Parathyroid adenoma (tissue), 2 donors: ENCODE results near the gene SND1.

Source experiments
- H2AFZ ChIP-seq: fragments of 300-600 bp; sonication (generic); one replicate; pipeline ENCODE4 v1.7.0; 2017; ENCODE audit warnings: antibody characterized with exemption, mild to moderate bottlenecking
- H3K27ac ChIP-seq: fragments of 300-600 bp; sonication (generic); one replicate; pipeline ENCODE4 v1.7.0; 2017
- H3K27me3 ChIP-seq: fragments of 300-600 bp; sonication (generic); one replicate; pipeline ENCODE4 v1.7.0; 2017; ENCODE audit warnings: low read length; ENCODE audit not compliant: control insufficient read depth, insufficient read depth
- H3K36me3 ChIP-seq: fragments of 300-600 bp; sonication (generic); one replicate; pipeline ENCODE4 v1.7.0; 2017; ENCODE audit warnings: low read length; ENCODE audit not compliant: control insufficient read depth, insufficient read depth
- H3K4me1 ChIP-seq: fragments of 300-600 bp; sonication (generic); one replicate; pipeline ENCODE4 v1.7.0; 2017; ENCODE audit warnings: control low read depth
- H3K4me2 ChIP-seq: fragments of 300-600 bp; sonication (generic); one replicate; pipeline ENCODE4 v1.7.0; 2017; ENCODE audit warnings: low read length
- H3K4me3 ChIP-seq: fragments of 300-600 bp; sonication (generic); one replicate; pipeline ENCODE4 v1.7.0; 2017; ENCODE audit warnings: low read depth, low read length
- H3K79me2 ChIP-seq: fragments of 300-600 bp; sonication (generic); one replicate; pipeline ENCODE4 v1.7.0; 2017; ENCODE audit warnings: control low read depth
- H3K9ac ChIP-seq: fragments of 300-600 bp; sonication (generic); one replicate; pipeline ENCODE4 v1.7.0; 2017; ENCODE audit warnings: mild to moderate bottlenecking
- H3K9me3 ChIP-seq: fragments of 300-600 bp; sonication (generic); one replicate; pipeline ENCODE4 v1.7.0; 2017; ENCODE audit warnings: low read length; ENCODE audit not compliant: control insufficient read depth
- CTCF ChIP-seq: fragments of 300-600 bp; sonication (generic); IDR thresholded peaks from one replicate; pipeline ENCODE4 v1.7.0; 2017; ENCODE audit warnings: antibody characterized with exemption, mild to moderate bottlenecking
- donor health status: primary hyperparathyroidism.

The SND1 gene

GRCh38 chr7:127950233-127950935, 298.4 kb downstream of the SND1 start:
- Histone ChIP-seq H3K9ac (no peak overlapping the region), H3K27ac (no peak overlapping the region), H3K4me2 (no peak overlapping the region), H3K9me3 (no peaks in the 10 kb centered on the region), H3K4me3 (no peak overlapping the region), H3K4me1 (peaks cover 4% of the 10 kb centered on the region), H2AFZ (no peak overlapping the region), H3K27me3 (no peaks in the 10 kb centered on the region), H3K36me3 (no peaks in the 10 kb centered on the region), H3K79me2 (peaks cover 3% of the 10 kb centered on the region)
- no peak for TF ChIP-seq CTCF

- H3K36me3 ChIP-seq = no peaks in the 10 kb centered on the region
- no peak overlapping the region for H3K27ac ChIP-seq
Observed at GRCh38 chr7:127953423-127954356, 301.7 kb downstream of the SND1 start.

GRCh38 chr7:127954357-127954748, 302.4 kb downstream of the SND1 start:
- Histone ChIP-seq H3K4me2 (no peak overlapping the region), H3K79me2 (peaks cover 3% of the 10 kb centered on the region), H3K9me3 (no peaks in the 10 kb centered on the region), H3K27ac (no peak overlapping the region), H2AFZ (no peak overlapping the region), H3K27me3 (no peaks in the 10 kb centered on the region), H3K36me3 (no peaks in the 10 kb centered on the region), H3K9ac (no peak overlapping the region), H3K4me3 (no peak overlapping the region), H3K4me1 (peaks cover 4% of the 10 kb centered on the region)
- no peak for TF ChIP-seq CTCF

More at GRCh38 chr7:127953423-127954356, 301.7 kb downstream of the SND1 start:
- peaks cover 3% of the 10 kb centered on the region for H3K79me2 ChIP-seq
- no peak overlapping the region for H2AFZ ChIP-seq
- H3K4me1 ChIP-seq = peaks cover 4% of the 10 kb centered on the region
- no peak for TF ChIP-seq CTCF
- no peak overlapping the region for H3K9ac ChIP-seq
- H3K4me3 ChIP-seq = no peak overlapping the region
- no peak overlapping the region for H3K4me2 ChIP-seq
- no peaks in the 10 kb centered on the region for H3K27me3 ChIP-seq
- H3K9me3 ChIP-seq = no peaks in the 10 kb centered on the region

- Histone ChIP-seq H3K36me3 (no peaks in the 10 kb centered on the region), H3K4me2 (no peak overlapping the region), H3K9ac (no peak overlapping the region), H2AFZ (no peak overlapping the region), H3K79me2 (peaks cover 3% of the 10 kb centered on the region), H3K4me3 (no peak overlapping the region), H3K9me3 (no peaks in the 10 kb centered on the region), H3K27me3 (no peaks in the 10 kb centered on the region), H3K27ac (no peak overlapping the region), H3K4me1 (peaks cover 7% of the 10 kb centered on the region)
- TF ChIP-seq CTCF = no peak
Observed at GRCh38 chr7:127955051-127955531, 303.1 kb downstream of the SND1 start.
